ENCODE results near the gene RRP7A. TPM values are rescaled to one million over a fixed set of nuclear protein-coding genes. Genes with fewer than 3 reads are reported as not detected.
"Not testable (repeated sequence)": the region's sequence is repeated elsewhere in the genome, so short reads cannot be mapped to it uniquely, and the experiment has no call there.

RRP7A gene
- total RNA-seq = 141 and 150 TPM in 2 replicates

GRCh38 chr22:42519525-42520401 is at the start of gene RRP7A:
RRP7A (minus strand) TSS chr22:42519796; CDS start chr22:42519786, 10 bp downstream.
- H3K27ac Mint-ChIP-seq = peak within 1 kb of the TSS; percentile 97
- peaks cover 11% of the 10 kb centered on the region for H3K4me1 Mint-ChIP-seq
- peaks cover 11% of the 10 kb centered on the region for H3K36me3 Mint-ChIP-seq (ENCODE audit: low read depth)
- intact Hi-C loops (cut with micrococcal nuclease) = no loop called here
- no peaks in the 10 kb centered on the region for H3K27me3 Mint-ChIP-seq
- DNase-seq = peak; percentile 95
- H3K4me3 Mint-ChIP-seq = peak within 1 kb of the TSS; percentile 98
- no peaks in the 10 kb centered on the region for H3K9me3 Mint-ChIP-seq

GRCh38 chr22:42567950-42568349 is 48.4 kb upstream of the RRP7A start:
- DNase-seq; intact Hi-C loops (cut with micrococcal nuclease); H3K27ac Mint-ChIP-seq; H3K4me3 Mint-ChIP-seq; H3K27me3 Mint-ChIP-seq; H3K4me1 Mint-ChIP-seq; H3K9me3 Mint-ChIP-seq: not testable (repeated sequence)
- H3K36me3 Mint-ChIP-seq (ENCODE audit: low read depth) = peaks cover 18% of the 10 kb centered on the region

GRCh38 chr22:42565956-42566355 is 46.4 kb upstream of the RRP7A start:
- Mint-ChIP-seq H3K4me3 (no peak overlapping the region), H3K27me3 (no peaks in the 10 kb centered on the region), H3K27ac (no peak overlapping the region), H3K36me3 (ENCODE audit: low read depth) (peaks cover 9% of the 10 kb centered on the region), H3K4me1 (peaks cover 3% of the 10 kb centered on the region), H3K9me3 (no peaks in the 10 kb centered on the region)
- intact Hi-C loops (cut with micrococcal nuclease) = no loop called here
- no peak for DNase-seq

- no peaks in the 10 kb centered on the region for H3K9me3 Mint-ChIP-seq
- H3K4me1 Mint-ChIP-seq = peaks cover 3% of the 10 kb centered on the region
- peaks cover 5% of the 10 kb centered on the region for H3K36me3 Mint-ChIP-seq (ENCODE audit: low read depth)
- no peak overlapping the region for H3K27ac Mint-ChIP-seq
- DNase-seq = no peak
- intact Hi-C loops (cut with micrococcal nuclease) = no loop called here
- no peaks in the 10 kb centered on the region for H3K27me3 Mint-ChIP-seq
- H3K4me3 Mint-ChIP-seq = no peak overlapping the region
Measured at GRCh38 chr22:42564699-42565098, 45.1 kb upstream of the RRP7A start.

GRCh38 chr22:42563943-42564342 is 44.3 kb upstream of the RRP7A start:
- DNase-seq; H3K4me3 Mint-ChIP-seq; H3K27ac Mint-ChIP-seq; H3K4me1 Mint-ChIP-seq; H3K27me3 Mint-ChIP-seq; H3K36me3 Mint-ChIP-seq (ENCODE audit: low read depth); H3K9me3 Mint-ChIP-seq; intact Hi-C loops (cut with micrococcal nuclease): not testable (repeated sequence)

GRCh38 chr22:42562684-42563083 is 43.1 kb upstream of the RRP7A start:
- H3K9me3 Mint-ChIP-seq = no peaks in the 10 kb centered on the region
- intact Hi-C loops (cut with micrococcal nuclease) = no loop called here
- no peak for DNase-seq
- no peak overlapping the region for H3K4me3 Mint-ChIP-seq
- H3K27ac Mint-ChIP-seq = no peak overlapping the region
- H3K36me3 Mint-ChIP-seq (ENCODE audit: low read depth) = no peaks in the 10 kb centered on the region
- peaks cover 3% of the 10 kb centered on the region for H3K4me1 Mint-ChIP-seq
- H3K27me3 Mint-ChIP-seq = no peaks in the 10 kb centered on the region

- no peaks in the 10 kb centered on the region for H3K27me3 Mint-ChIP-seq
- H3K36me3 Mint-ChIP-seq (ENCODE audit: low read depth) = no peaks in the 10 kb centered on the region
- peaks cover 3% of the 10 kb centered on the region for H3K4me1 Mint-ChIP-seq
- no peak overlapping the region for H3K27ac Mint-ChIP-seq
- DNase-seq = no peak
- intact Hi-C loops (cut with micrococcal nuclease) = no loop called here
- H3K4me3 Mint-ChIP-seq = no peak overlapping the region
- no peaks in the 10 kb centered on the region for H3K9me3 Mint-ChIP-seq
Measured at GRCh38 chr22:42562279-42562678, 42.7 kb upstream of the RRP7A start.

- no peaks in the 10 kb centered on the region for H3K36me3 Mint-ChIP-seq (ENCODE audit: low read depth)
- no peaks in the 10 kb centered on the region for H3K9me3 Mint-ChIP-seq
- no peak overlapping the region for H3K27ac Mint-ChIP-seq
- DNase-seq = no peak
- no peak overlapping the region for H3K4me3 Mint-ChIP-seq
- H3K27me3 Mint-ChIP-seq = no peaks in the 10 kb centered on the region
- H3K4me1 Mint-ChIP-seq = peaks cover 3% of the 10 kb centered on the region
- intact Hi-C loops (cut with micrococcal nuclease) = no loop called here
Measured at GRCh38 chr22:42561856-42562255, 42.3 kb upstream of the RRP7A start.

GRCh38 chr22:42560781-42561180 is 41.2 kb upstream of the RRP7A start:
- Mint-ChIP-seq H3K4me3 (no peak overlapping the region), H3K9me3 (no peaks in the 10 kb centered on the region), H3K27me3 (no peaks in the 10 kb centered on the region), H3K36me3 (ENCODE audit: low read depth) (no peaks in the 10 kb centered on the region), H3K4me1 (peaks cover 3% of the 10 kb centered on the region), H3K27ac (no peak overlapping the region)
- DNase-seq = peak; percentile 69
- intact Hi-C loops (cut with micrococcal nuclease) = no loop called here

- Mint-ChIP-seq H3K9me3 (no peaks in the 10 kb centered on the region), H3K27ac (no peak overlapping the region), H3K27me3 (no peaks in the 10 kb centered on the region), H3K4me1 (peaks cover 3% of the 10 kb centered on the region), H3K36me3 (ENCODE audit: low read depth) (no peaks in the 10 kb centered on the region), H3K4me3 (no peak overlapping the region)
- intact Hi-C loops (cut with micrococcal nuclease) = no loop called here
- no peak for DNase-seq
Measured at GRCh38 chr22:42560381-42560780, 40.8 kb upstream of the RRP7A start.

- intact Hi-C loops (cut with micrococcal nuclease) = loop anchor here (5.0 kb wide), 1 partner anchor 59 kb away; the partner anchor contains the start of gene POLDIP3
- Mint-ChIP-seq H3K4me1 (peaks cover 12% of the 10 kb centered on the region), H3K9me3 (no peaks in the 10 kb centered on the region), H3K27me3 (no peaks in the 10 kb centered on the region), H3K27ac (peak within 1 kb of the TSS; percentile 84), H3K4me3 (peak within 1 kb of the TSS; percentile 88), H3K36me3 (ENCODE audit: low read depth) (no peaks in the 10 kb centered on the region)
- DNase-seq = peak; percentile 97
Measured at GRCh38 chr22:42553475-42554361, 34.1 kb upstream of the RRP7A start, which contains the start of gene SERHL2. SERHL2 (plus strand) TSS chr22:42553956; CDS start chr22:42554021, 65 bp downstream.

- intact Hi-C loops (cut with micrococcal nuclease) = loop anchor here (5.0 kb wide), 1 partner anchor 60 kb away; the partner anchor contains the start of gene POLDIP3
- H3K27ac Mint-ChIP-seq = not testable (repeated sequence)
Measured at GRCh38 chr22:42552294-42552647, 32.7 kb upstream of the RRP7A start.

GRCh38 chr22:42549331-42550060 is 29.9 kb upstream of the RRP7A start:
- no peak for DNase-seq
- no peak overlapping the region for H3K27ac Mint-ChIP-seq
- H3K4me1 Mint-ChIP-seq = peaks cover 12% of the 10 kb centered on the region
- no peaks in the 10 kb centered on the region for H3K9me3 Mint-ChIP-seq
- intact Hi-C loops (cut with micrococcal nuclease) = loop anchor here (5.0 kb wide), 1 partner anchor 63 kb away; the partner anchor contains the start of gene POLDIP3
- no peak overlapping the region for H3K4me3 Mint-ChIP-seq
- no peaks in the 10 kb centered on the region for H3K36me3 Mint-ChIP-seq (ENCODE audit: low read depth)
- peaks cover 4% of the 10 kb centered on the region for H3K27me3 Mint-ChIP-seq

More at GRCh38 chr22:42552294-42552647, 32.7 kb upstream of the RRP7A start:
- not testable (repeated sequence) for H3K9me3 Mint-ChIP-seq; DNase-seq; H3K27me3 Mint-ChIP-seq; H3K36me3 Mint-ChIP-seq (ENCODE audit: low read depth)
- Mint-ChIP-seq H3K4me3 (peak overlapping the region; percentile 72), H3K4me1 (peaks cover 12% of the 10 kb centered on the region)
